K562 (cell line): ENCODE measurements around the gene ABHD16A. TPM values are rescaled to one million over a fixed set of nuclear protein-coding genes. Genes with fewer than 3 reads are reported as not detected.
A peak's percentile ranks its signal among the peaks of the same experiment; 100 is the strongest.

ENCODE experiments used
- ARNT ChIP-seq, 2 experiments: fragments of 450-650 bp; IDR thresholded peaks; 2 replicates each; pipeline ENCODE4 v1.6.1; 2016; ENCODE audit warnings: mild to moderate bottlenecking in 1 of 2
- CHD4 ChIP-seq: fragments of 200-600 bp; sonication (generic); IDR thresholded peaks from 3 replicates; pipeline ENCODE4 v1.6.1; 2012; ENCODE audit warnings: low read depth, mild to moderate bottlenecking, mixed read lengths, low read length, inconsistent platforms; ENCODE audit not compliant: insufficient read depth, insufficient replicate concordance, poor library complexity, severe bottlenecking
- CTBP1 ChIP-seq: fragments of 450-650 bp; IDR thresholded peaks from 2 replicates; pipeline ENCODE4 v1.6.1; 2016; ENCODE audit warnings: borderline replicate concordance
- GABPA ChIP-seq: fragments of 200-800 bp; sonication (Bioruptor generic); conservative IDR thresholded peaks from 2 replicates; pipeline ENCODE4 v1.6.1; 2016; ENCODE audit warnings: low read depth, missing genetic modification characterization, missing compliant biosample characterization
- HDAC3 ChIP-seq: fragments of 450-650 bp; IDR thresholded peaks from 2 replicates; pipeline ENCODE4 v1.6.1; 2018; ENCODE audit warnings: borderline replicate concordance, mild to moderate bottlenecking, moderate library complexity; ENCODE audit not compliant: partially characterized antibody
- HNRNPK ChIP-seq: fragments of 200-400 bp; formaldehyde crosslinking; IDR thresholded peaks from one replicate; pipeline ENCODE4 v1.6.1; 2018; ENCODE audit warnings: mild to moderate bottlenecking, low read depth, low read length; ENCODE audit not compliant: poor library complexity, severe bottlenecking
- PTTG1 ChIP-seq: fragments of 450-650 bp; IDR thresholded peaks from 2 replicates; pipeline ENCODE4 v1.6.1; 2016; ENCODE audit warnings: low read depth, mild to moderate bottlenecking, missing genetic modification characterization, missing compliant biosample characterization
- SMAD2 ChIP-seq: fragments of 150-350 bp; IDR thresholded peaks from 2 replicates; pipeline ENCODE4 v1.6.1; 2014; ENCODE audit warnings: low read depth, mild to moderate bottlenecking, low read length
- TRIM28 ChIP-seq: fragments of 450-650 bp; IDR thresholded peaks from 2 replicates; pipeline ENCODE4 v1.6.1; 2017
- ZBTB7A ChIP-seq: IDR thresholded peaks from 2 replicates; pipeline ENCODE4 v1.6.1; 2011; ENCODE audit warnings: low read depth, mild to moderate bottlenecking, low read length, moderate library complexity, borderline replicate concordance; ENCODE audit not compliant: control insufficient read depth
- ZNF764 ChIP-seq: fragments of 250-450 bp; sonication (Bioruptor Pico); IDR thresholded peaks from 2 replicates; pipeline ENCODE4 v1.4.0; 2020; ENCODE audit warnings: low read depth, mild to moderate bottlenecking, moderate library complexity
- polyA plus RNA-seq, 8 experiments: library from polyadenylated mRNA; depleted of rRNA in 4 of 8; stranded (reverse) in 5 of 8; unstranded in 3 of 8; fragments of >200 nt; fragmentation: Nextera tagmentation in 2 of 8; fragmentation: Illumina TruSeq in 1 of 8; extraction: Ambion mirVana in 2 of 8; extraction: Trizol in 1 of 8; gene quantifications; 2 replicates each; pipeline versions ENCODE4 v1.2.1 to v1.2.3, GENCODE V29; 2011 to 2014; ENCODE audit warnings: inconsistent platforms in 1 of 8, missing spikeins in 1 of 8
- total RNA-seq, 7 experiments: library from RNA; depleted of rRNA in 6 of 7; stranded (reverse); fragments of >200 nt in 6 of 7; fragmentation: Illumina TruSeq in 2 of 7; extraction: Trizol in 2 of 7; gene quantifications; 2 replicates each; pipeline versions ENCODE4 v1.2.1 to v1.2.3, GENCODE V29; 2011 to 2021; ENCODE audit warnings: low replicate concordance in 1 of 7
- TF ChIP-seq, protein P1 (sequence below), 3 experiments: fragments of 200-800 bp in 1 of 3; sonication (Bioruptor generic) in 1 of 3; sonication (generic) in 1 of 3; formaldehyde crosslinking in 1 of 3; IDR thresholded peaks; 2 replicates each; pipeline versions ENCODE4 v1.6.1 to v1.8.0; 2016 to 2022; ENCODE audit warnings: mild to moderate bottlenecking in 2 of 3, missing compliant biosample characterization in 2 of 3, missing genetic modification characterization in 2 of 3, missing genetic modification reagents in 1 of 3
- TF ChIP-seq, protein P2 (sequence below): fragments of 450-650 bp; IDR thresholded peaks from 2 replicates; pipeline ENCODE4 v1.6.1; 2017; ENCODE audit warnings: mild to moderate bottlenecking, moderate library complexity
- TF ChIP-seq, protein P3 (sequence below): fragments of 450-650 bp; conservative IDR thresholded peaks from 2 replicates; pipeline ENCODE4 v1.6.1; 2016; ENCODE audit warnings: missing genetic modification characterization, low read depth, mild to moderate bottlenecking, missing compliant biosample characterization, moderate library complexity

The ABHD16A gene
- total and polyA plus RNA-seq, 9 of the 15 experiments (the other 6 are each of a cell fraction or from before 2014, with no cell fraction given), result 25.8 to 120 (median 81.6) TPM

DNA sequence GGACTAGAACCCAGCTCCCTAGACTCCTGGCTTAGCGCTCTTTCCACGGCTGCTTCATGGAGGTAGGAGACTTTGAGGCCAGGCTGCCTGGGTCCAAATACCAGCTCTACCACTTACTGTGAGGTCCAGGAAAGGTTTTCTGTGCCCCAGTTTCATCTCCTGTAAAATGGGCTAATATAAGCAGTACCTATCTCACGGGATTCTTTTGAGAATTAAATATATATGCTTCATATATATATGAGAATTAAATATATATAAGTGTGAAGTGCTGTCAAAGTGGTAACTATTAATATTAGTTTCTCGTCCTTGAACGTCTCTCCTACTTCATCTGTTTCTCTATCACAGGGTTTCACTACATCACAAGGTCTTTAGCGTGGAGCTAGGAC is 12.1 kb downstream of the ABHD16A start (continued):
- TF ChIP-seq ZBTB7A (no peak), GABPA (tag) (no peak), CHD4 (no peak), HNRNPK (no peak), TRIM28 (no peak), ARNT (IDR thresholded peaks at IDR 0.05) (no peak), CTBP1 (no peak), SMAD2 (no peak), PTTG1 (tag) (0 out of 2 replicates have a peak, but pooled peaks have one; percentile 46), HDAC3 (no peak), ZNF764 (no peak)
- TF ChIP-seq, protein P1, sequence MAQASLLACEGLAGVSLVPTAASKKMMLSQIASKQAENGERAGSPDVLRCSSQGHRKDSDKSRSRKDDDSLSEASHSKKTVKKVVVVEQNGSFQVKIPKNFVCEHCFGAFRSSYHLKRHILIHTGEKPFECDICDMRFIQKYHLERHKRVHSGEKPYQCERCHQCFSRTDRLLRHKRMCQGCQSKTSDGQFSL (CRISPR knock-in tag; IDR thresholded peaks at IDR 0.05), result no peak
- TF ChIP-seq, protein P1 (tag; IDR thresholded peaks at IDR 0.05), result 0 out of 4 replicates have a peak, but pooled peaks of 1 of the 2 experiments have one; percentile 19
- TF ChIP-seq, protein P2, sequence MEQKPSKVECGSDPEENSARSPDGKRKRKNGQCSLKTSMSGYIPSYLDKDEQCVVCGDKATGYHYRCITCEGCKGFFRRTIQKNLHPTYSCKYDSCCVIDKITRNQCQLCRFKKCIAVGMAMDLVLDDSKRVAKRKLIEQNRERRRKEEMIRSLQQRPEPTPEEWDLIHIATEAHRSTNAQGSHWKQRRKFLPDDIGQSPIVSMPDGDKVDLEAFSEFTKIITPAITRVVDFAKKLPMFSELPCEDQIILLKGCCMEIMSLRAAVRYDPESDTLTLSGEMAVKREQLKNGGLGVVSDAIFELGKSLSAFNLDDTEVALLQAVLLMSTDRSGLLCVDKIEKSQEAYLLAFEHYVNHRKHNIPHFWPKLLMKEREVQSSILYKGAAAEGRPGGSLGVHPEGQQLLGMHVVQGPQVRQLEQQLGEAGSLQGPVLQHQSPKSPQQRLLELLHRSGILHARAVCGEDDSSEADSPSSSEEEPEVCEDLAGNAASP, result no peak
- TF ChIP-seq, protein P3, sequence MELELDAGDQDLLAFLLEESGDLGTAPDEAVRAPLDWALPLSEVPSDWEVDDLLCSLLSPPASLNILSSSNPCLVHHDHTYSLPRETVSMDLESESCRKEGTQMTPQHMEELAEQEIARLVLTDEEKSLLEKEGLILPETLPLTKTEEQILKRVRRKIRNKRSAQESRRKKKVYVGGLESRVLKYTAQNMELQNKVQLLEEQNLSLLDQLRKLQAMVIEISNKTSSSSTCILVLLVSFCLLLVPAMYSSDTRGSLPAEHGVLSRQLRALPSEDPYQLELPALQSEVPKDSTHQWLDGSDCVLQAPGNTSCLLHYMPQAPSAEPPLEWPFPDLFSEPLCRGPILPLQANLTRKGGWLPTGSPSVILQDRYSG, result no peak
